HCT116 (cell line): Measurements from ENCODE around the gene GSC2. TPM values are rescaled to one million over a fixed set of nuclear protein-coding genes. Genes with fewer than 3 reads are reported as not detected.

ENCODE experiments used
- ATAC-seq: fragments of 200-7000 bp; cut with Tn5 transposase; 2 replicates; pipeline ENCODE4 v1.9.1; 2020; ENCODE audit warnings: mild to moderate bottlenecking, moderate library complexity
- BruUV-seq: library from RNA; stranded (reverse); fragments of 400-500 nt; replicated peaks from 2 replicates; lab custom pipeline; 2021; lab: Mats Ljungman, UMichigan
- CTCF ChIA-PET: fragments of 300-600 bp; sonication (Branson Sonifier 250); formaldehyde crosslinking; loops from one replicate; lab custom pipeline; 2021; ENCODE audit warnings: antibody characterized with exemption; lab: Charles Lee
- POLR2A ChIA-PET: fragments of 300-600, 350-600 bp; sonication (Branson Sonifier 250); formaldehyde crosslinking; loops from one replicate; lab custom pipeline; 2021; ENCODE audit warnings: antibody characterized with exemption; lab: Charles Lee
- RAD21 ChIA-PET, 2 experiments: fragments of 300-600 bp; sonication (Branson Sonifier 250); formaldehyde crosslinking; loops; one replicate each; lab custom pipeline; 2023; ENCODE audit warnings: low total read pairs in 2 of 2; ENCODE audit not compliant: uncharacterized antibody in 2 of 2, unreplicated experiment in 2 of 2, low non-redundant PET in 1 of 2; lab: Charles Lee
- DNase-seq: peaks from one replicate; pipeline ENCODE4 v3.0.0-alpha.2; 2010; ENCODE audit warnings: low read depth, low spot score
- H2AFZ ChIP-seq: fragments of 200-600 bp; shearing (Covaris generic), sonication (generic); 2 replicates; pipeline ENCODE4 v1.6.1; 2017; ENCODE audit warnings: low read depth, mixed run types, mixed read lengths, antibody characterized with exemption, low read length; ENCODE audit not compliant: poor library complexity, severe bottlenecking
- H3K27ac ChIP-seq: 2 replicates; pipeline ENCODE4 v1.5.1; 2012; ENCODE audit warnings: low read depth, low read length
- H3K27me3 ChIP-seq: fragments of 200-600 bp; sonication (generic); 2 replicates; pipeline ENCODE4 v1.6.1; 2016; ENCODE audit warnings: mixed run types, low read length, mixed read lengths; ENCODE audit not compliant: insufficient read depth
- H3K36me3 ChIP-seq, 2 experiments: fragments of 200-500 bp in 1 of 2; fragments of 200-600 bp in 1 of 2; sonication (Bioruptor generic) in 1 of 2; sonication (generic) in 1 of 2; 2 replicates each; pipeline versions ENCODE4 v1.5.1 to v1.6.1; 2014 to 2016; ENCODE audit warnings: low read length in 2 of 2, inconsistent platforms in 1 of 2, mixed read lengths in 1 of 2, mixed run types in 1 of 2; ENCODE audit not compliant: insufficient read depth in 2 of 2, control insufficient read depth in 1 of 2
- H3K4me1 ChIP-seq, 2 experiments: fragments of 200-600 bp in 1 of 2; sonication (generic) in 1 of 2; 2 replicates each; pipeline versions ENCODE4 v1.5.1 to v1.6.1; 2012 to 2017; ENCODE audit warnings: low read length in 2 of 2, inconsistent platforms in 1 of 2, mild to moderate bottlenecking in 1 of 2, mixed read lengths in 1 of 2, mixed run types in 1 of 2, moderate library complexity in 1 of 2; ENCODE audit not compliant: insufficient read depth in 2 of 2, control insufficient read depth in 1 of 2
- H3K4me2 ChIP-seq: fragments of 200-600 bp; sonication (generic); 2 replicates; pipeline ENCODE4 v1.6.1; 2017; ENCODE audit warnings: mixed run types, low read length, mixed read lengths
- H3K4me3 ChIP-seq, 2 experiments: fragments of 200-600 bp in 1 of 2; sonication (generic) in 1 of 2; replicated peaks in 1 of 2; 2 replicates each; pipeline ENCODE4 v1.5.1; 2011 to 2016; ENCODE audit warnings: low read length in 2 of 2, control low read depth in 1 of 2, low read depth in 1 of 2, mild to moderate bottlenecking in 1 of 2, mixed read lengths in 1 of 2, mixed run types in 1 of 2
- H3K79me2 ChIP-seq: fragments of 200-600 bp; sonication (generic); 2 replicates; pipeline ENCODE4 v1.6.1; 2017; ENCODE audit warnings: mild to moderate bottlenecking, mixed run types, low read length, moderate library complexity, mixed read lengths; ENCODE audit not compliant: insufficient read depth
- H3K9ac ChIP-seq: fragments of 200-600 bp; sonication (generic); 2 replicates; pipeline ENCODE4 v1.6.1; 2016; ENCODE audit warnings: low read length, mixed read lengths
- H3K9me2 ChIP-seq: fragments of 200-600 bp; sonication (generic), shearing (Covaris generic); 2 replicates; pipeline ENCODE4 v1.6.1; 2017; ENCODE audit warnings: mixed run types, mild to moderate bottlenecking, moderate library complexity; ENCODE audit not compliant: insufficient read depth
- H3K9me3 ChIP-seq, 2 experiments: fragments of 200-500 bp in 1 of 2; fragments of 200-600 bp in 1 of 2; sonication (Bioruptor generic) in 1 of 2; sonication (generic) in 1 of 2; 2 replicates each; pipeline ENCODE4 v1.6.1; 2014 to 2017; ENCODE audit warnings: low read length in 2 of 2, mixed read lengths in 2 of 2, inconsistent platforms in 1 of 2, low read depth in 1 of 2, mild to moderate bottlenecking in 1 of 2, mixed run types in 1 of 2, moderate library complexity in 1 of 2; ENCODE audit not compliant: control insufficient read depth in 1 of 2, insufficient read depth in 1 of 2
- H4K20me1 ChIP-seq: fragments of 200-600 bp; sonication (generic), shearing (Covaris generic); 2 replicates; pipeline ENCODE4 v1.6.1; 2017; ENCODE audit warnings: mixed run types, mild to moderate bottlenecking, moderate library complexity; ENCODE audit not compliant: insufficient read depth
- SP1 ChIP-seq: IDR thresholded peaks from 2 replicates; pipeline ENCODE4 v1.6.1; 2012; ENCODE audit warnings: low read depth
- intact Hi-C: fragments of 100-400 bp; cut with micrococcal nuclease; formaldehyde crosslinking; loops from 2 replicates; pipeline ENCODE4 v1.10.0; 2022
- total RNA-seq: library from RNA; stranded (reverse); gene quantifications from one replicate; pipeline ENCODE4 v1.2.1, GENCODE V29; 2021; ENCODE audit not compliant: unreplicated experiment
- TF ChIP-seq, protein P1 (sequence below), 3 experiments: fragments of 200-600 bp in 1 of 3; sonication (generic) in 1 of 3; IDR thresholded peaks in 2 of 3; conservative IDR thresholded peaks in 1 of 3; 2 replicates each; pipeline ENCODE4 v1.5.1; 2012 to 2017; ENCODE audit warnings: low read depth in 2 of 3, low read length in 2 of 3, antibody characterized with exemption in 1 of 3, borderline replicate concordance in 1 of 3, control low read depth in 1 of 3, mild to moderate bottlenecking in 1 of 3, mixed read lengths in 1 of 3, mixed run types in 1 of 3, moderate library complexity in 1 of 3; ENCODE audit not compliant: insufficient read depth in 1 of 3
- TF ChIP-seq, protein P2 (sequence below): IDR thresholded peaks from 2 replicates; pipeline ENCODE4 v1.6.1; 2012

GSC2 gene
- total RNA-seq, 1 experiment from 2014 or later: not detected

DNA sequence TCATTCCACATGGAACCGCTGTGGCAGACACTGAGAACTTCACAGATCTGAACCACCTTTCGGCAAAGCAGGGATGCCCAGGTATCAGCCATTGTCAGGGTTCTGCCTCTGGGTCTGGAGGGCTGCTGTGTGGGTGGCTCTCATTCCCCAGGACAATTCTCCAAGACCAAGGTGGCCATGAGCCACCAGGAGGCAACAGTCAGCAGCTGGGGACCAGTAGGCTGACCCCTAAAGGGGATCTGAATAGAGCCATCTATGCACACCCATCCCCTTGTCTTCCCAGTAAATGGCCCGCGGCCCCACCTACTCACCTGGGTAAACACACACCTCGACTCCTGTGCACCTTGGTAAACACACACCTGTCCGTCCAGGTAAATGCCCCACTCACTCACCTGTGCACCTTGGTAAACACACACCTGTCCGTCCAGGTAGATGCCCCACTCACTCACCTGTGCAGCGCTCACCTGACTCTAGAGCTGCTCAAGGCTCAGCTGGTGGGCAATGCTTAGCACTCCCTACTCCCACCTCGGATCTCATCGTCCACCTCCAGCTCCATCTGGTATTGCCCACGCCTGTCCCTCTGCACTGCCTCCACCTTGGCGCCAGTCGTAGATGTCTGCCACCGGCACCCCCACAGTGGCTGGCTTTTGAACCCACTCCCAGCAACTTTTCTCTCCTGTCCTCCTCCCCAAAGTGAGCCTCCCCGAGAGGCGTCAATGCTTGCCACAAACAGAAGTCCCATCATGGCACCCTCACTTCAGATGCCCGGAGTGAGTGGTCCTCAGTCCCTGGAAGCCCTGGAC, 18.2 kb upstream of the GSC2 start:
- POLR2A ChIA-PET: no interaction called here
- H3K27me3 ChIP-seq: peaks cover 12% of the 10 kb centered on the region
- intact Hi-C loops: no loop called here
- no peaks in the 10 kb centered on the region for H3K9me2 ChIP-seq
- H3K27ac ChIP-seq: no peak overlapping the region
- RAD21 ChIA-PET: no interaction called here
- peaks cover 4 to 21% of the 10 kb centered on the region in 2 experiments; a peak in 3 of 4 replicates for H3K4me1 ChIP-seq
- no peaks in the 10 kb centered on the region for H3K36me3 ChIP-seq
- no TSS peak for BruUV-seq
- DNase-seq (no peak), ATAC-seq (peak; percentile 25; the same call in 1 of the 2 replicates)
- no peak overlapping the region for H3K9ac ChIP-seq
- H4K20me1 ChIP-seq: no peaks in the 10 kb centered on the region
- no peaks in the 10 kb centered on the region for H3K9me3 ChIP-seq
- TF ChIP-seq, protein P1, sequence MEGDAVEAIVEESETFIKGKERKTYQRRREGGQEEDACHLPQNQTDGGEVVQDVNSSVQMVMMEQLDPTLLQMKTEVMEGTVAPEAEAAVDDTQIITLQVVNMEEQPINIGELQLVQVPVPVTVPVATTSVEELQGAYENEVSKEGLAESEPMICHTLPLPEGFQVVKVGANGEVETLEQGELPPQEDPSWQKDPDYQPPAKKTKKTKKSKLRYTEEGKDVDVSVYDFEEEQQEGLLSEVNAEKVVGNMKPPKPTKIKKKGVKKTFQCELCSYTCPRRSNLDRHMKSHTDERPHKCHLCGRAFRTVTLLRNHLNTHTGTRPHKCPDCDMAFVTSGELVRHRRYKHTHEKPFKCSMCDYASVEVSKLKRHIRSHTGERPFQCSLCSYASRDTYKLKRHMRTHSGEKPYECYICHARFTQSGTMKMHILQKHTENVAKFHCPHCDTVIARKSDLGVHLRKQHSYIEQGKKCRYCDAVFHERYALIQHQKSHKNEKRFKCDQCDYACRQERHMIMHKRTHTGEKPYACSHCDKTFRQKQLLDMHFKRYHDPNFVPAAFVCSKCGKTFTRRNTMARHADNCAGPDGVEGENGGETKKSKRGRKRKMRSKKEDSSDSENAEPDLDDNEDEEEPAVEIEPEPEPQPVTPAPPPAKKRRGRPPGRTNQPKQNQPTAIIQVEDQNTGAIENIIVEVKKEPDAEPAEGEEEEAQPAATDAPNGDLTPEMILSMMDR (IDR thresholded peaks at IDR 0.05 in 2 of 3, conservative IDR thresholded peaks at IDR 0.05 in 1 of 3; ENCODE audit: borderline replicate concordance in 1 of 3, insufficient read depth in 1 of 3, low read depth in 2 of 3, low read length in 2 of 3): peak; percentile 34 to 39 (median 36); a peak in 4 of 6 replicates
- TF ChIP-seq, protein P2, sequence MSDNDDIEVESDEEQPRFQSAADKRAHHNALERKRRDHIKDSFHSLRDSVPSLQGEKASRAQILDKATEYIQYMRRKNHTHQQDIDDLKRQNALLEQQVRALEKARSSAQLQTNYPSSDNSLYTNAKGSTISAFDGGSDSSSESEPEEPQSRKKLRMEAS: no peak
- TF ChIP-seq SP1: no peak
- no peak overlapping the region for H3K4me2 ChIP-seq
- peaks cover 19% of the 10 kb centered on the region for H3K79me2 ChIP-seq
- CTCF ChIA-PET: interaction anchor here (1.3 kb wide), 1 partner anchor 462 kb away, joined by 3 read pairs; no protein-coding TSS in a partner anchor
- no peak overlapping the region for H2AFZ ChIP-seq
- no peak overlapping the region for H3K4me3 ChIP-seq
